Tibial nerve (tissue), 4 donors: ENCODE measurements around the gene CIBAR2.

ENCODE experiments used
- EP300 ChIP-seq, 2 donors: sonication (generic); formaldehyde crosslinking; IDR thresholded peaks; one replicate each; pipeline ENCODE4 v1.6.1; 2017; ENCODE audit warnings: antibody characterized with exemption in 2 of 2, mild to moderate bottlenecking in 1 of 2
- TF ChIP-seq, protein P1 (sequence below), 5 experiments: fragments of 200-600 bp in 3 of 5; fragments of 450-650 bp in 2 of 5; sonication (generic) in 3 of 5; IDR thresholded peaks; one replicate each; pipeline ENCODE4 v1.5.1; 2016 to 2019; ENCODE audit warnings: antibody characterized with exemption in 5 of 5, mild to moderate bottlenecking in 3 of 5, moderate library complexity in 2 of 5

DNA sequence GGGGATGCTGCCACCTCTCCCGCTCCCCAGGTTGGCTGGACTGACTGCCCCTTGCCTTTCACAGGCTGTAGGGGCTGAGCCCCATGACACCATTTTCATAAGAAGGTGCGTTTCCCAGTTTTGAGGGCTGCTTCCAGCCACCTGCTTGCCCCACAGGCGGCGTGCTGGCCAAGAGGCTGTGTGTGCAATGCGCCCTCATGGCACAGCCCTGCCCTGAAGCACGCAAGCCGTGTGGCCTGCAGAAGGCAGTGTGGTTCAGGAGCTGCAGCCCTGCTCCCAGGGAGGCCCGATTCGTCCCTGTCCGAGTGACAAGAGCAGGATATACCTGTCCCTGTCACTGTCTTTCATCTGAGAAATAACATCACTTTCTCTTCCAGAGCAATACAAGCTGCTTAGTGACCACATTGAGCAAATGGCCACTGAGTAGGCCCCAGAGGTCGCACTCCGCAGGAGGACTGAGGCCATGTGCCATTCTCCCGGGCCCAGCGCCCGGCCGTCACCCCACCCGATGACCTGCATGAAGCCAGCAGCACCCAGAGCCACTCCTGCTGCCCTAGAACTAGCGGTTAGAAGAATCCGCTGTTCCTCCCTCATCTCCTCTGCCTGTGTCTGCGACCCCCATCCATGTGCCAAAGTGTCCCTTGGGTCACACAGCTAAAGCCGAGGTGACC, 24.2 kb downstream of the CIBAR2 start:
- TF ChIP-seq, protein P1, sequence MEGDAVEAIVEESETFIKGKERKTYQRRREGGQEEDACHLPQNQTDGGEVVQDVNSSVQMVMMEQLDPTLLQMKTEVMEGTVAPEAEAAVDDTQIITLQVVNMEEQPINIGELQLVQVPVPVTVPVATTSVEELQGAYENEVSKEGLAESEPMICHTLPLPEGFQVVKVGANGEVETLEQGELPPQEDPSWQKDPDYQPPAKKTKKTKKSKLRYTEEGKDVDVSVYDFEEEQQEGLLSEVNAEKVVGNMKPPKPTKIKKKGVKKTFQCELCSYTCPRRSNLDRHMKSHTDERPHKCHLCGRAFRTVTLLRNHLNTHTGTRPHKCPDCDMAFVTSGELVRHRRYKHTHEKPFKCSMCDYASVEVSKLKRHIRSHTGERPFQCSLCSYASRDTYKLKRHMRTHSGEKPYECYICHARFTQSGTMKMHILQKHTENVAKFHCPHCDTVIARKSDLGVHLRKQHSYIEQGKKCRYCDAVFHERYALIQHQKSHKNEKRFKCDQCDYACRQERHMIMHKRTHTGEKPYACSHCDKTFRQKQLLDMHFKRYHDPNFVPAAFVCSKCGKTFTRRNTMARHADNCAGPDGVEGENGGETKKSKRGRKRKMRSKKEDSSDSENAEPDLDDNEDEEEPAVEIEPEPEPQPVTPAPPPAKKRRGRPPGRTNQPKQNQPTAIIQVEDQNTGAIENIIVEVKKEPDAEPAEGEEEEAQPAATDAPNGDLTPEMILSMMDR (IDR thresholded peaks at IDR 0.05): no peak
- TF ChIP-seq EP300 (IDR thresholded peaks at IDR 0.05): no peak
